Urinary bladder (tissue), 4 donors: ENCODE measurements around the gene PAX7. TPM values are rescaled to one million over a fixed set of nuclear protein-coding genes. Genes with fewer than 3 reads are reported as not detected.
"Not testable (repeated sequence)": the region's sequence is repeated elsewhere in the genome, so short reads cannot be mapped to it uniquely, and the experiment has no call there.

Experiments
- DNase-seq: peaks from one replicate; pipeline ENCODE4 v3.0.0-alpha.2; 2015; ENCODE audit errors: extremely low spot score
- H3K27ac ChIP-seq: one replicate; pipeline ENCODE4 v1.5.1; 2013; ENCODE audit warnings: low read depth, mild to moderate bottlenecking, moderate library complexity
- H3K36me3 ChIP-seq: one replicate; pipeline ENCODE4 v1.6.1; 2013; ENCODE audit warnings: mild to moderate bottlenecking, moderate library complexity; ENCODE audit not compliant: insufficient read depth
- H3K4me1 ChIP-seq: one replicate; pipeline ENCODE4 v1.6.1; 2013; ENCODE audit warnings: mild to moderate bottlenecking, moderate library complexity; ENCODE audit not compliant: insufficient read depth
- H3K4me3 ChIP-seq: one replicate; pipeline ENCODE4 v1.5.1; 2013; ENCODE audit warnings: low read depth, low read length
- WGBS: extraction: QIAGEN DNeasy Blood & Tissue Kit; methylation state at CpG from one replicate; pipeline ENCODE4 v1.1.7; 2013; 5-methylcytosine and 5-hydroxymethylcytosine counted together
- polyA plus RNA-seq: library from polyadenylated mRNA; stranded (reverse); fragments of 200-250 nt; gene quantifications from one replicate; pipeline ENCODE4 v1.2.3, GENCODE V29; 2013
- total RNA-seq: library from RNA; depleted of rRNA; stranded (reverse); fragments of >200 nt; gene quantifications from one replicate; pipeline ENCODE4 v1.2.3, GENCODE V29; 2014
- donor health status: healthy with polysubstance abuse.
- donor health status: healthy.

Gene PAX7
- total and polyA plus RNA-seq, 2 donors: 0.95 TPM; not detected in 1

DNA sequence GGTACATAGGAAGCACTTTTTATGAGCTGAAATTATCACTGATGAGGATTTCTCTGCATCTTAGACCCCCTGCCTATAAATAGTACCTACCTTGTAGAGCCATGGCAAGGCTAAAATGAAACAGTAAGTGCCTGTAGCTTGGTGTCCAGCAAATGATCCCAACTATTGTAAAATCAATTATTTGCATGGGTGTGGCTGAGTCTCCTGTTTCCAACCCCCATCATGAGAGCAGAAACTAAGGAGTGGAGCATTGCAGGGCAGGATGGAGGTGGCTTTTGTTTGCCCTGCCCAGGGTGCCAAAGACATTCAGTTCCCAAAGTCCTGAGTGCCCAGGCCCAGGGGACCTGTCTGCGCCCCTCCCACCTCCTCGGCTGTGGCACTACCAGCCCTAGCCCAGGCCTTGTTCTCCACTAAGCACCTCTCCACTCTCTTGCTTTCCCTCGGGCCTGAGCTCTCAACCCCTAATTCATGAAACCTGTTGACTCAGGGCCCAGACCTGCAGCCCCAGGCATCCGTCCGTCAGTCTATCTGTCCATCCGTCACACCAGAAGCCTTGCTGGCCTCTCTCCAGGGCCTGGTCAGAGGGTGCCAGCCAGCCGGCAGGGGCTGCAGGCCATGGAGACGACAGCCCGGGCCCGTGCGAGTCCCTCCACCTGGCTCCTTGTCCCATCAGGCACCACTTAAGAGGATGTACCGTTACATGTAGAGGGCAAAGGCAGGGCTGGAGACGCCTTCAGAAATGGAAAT, 39.6 kb downstream of the PAX7 start:
- H3K27ac ChIP-seq: no peak overlapping the region
- H3K4me1 ChIP-seq: no peaks in the 10 kb centered on the region
- 75% methylated on average over 13 of the region's 13 CpGs for WGBS
- DNase-seq: no peak
- H3K4me3 ChIP-seq: no peak overlapping the region
- H3K36me3 ChIP-seq: no peaks in the 10 kb centered on the region

DNA sequence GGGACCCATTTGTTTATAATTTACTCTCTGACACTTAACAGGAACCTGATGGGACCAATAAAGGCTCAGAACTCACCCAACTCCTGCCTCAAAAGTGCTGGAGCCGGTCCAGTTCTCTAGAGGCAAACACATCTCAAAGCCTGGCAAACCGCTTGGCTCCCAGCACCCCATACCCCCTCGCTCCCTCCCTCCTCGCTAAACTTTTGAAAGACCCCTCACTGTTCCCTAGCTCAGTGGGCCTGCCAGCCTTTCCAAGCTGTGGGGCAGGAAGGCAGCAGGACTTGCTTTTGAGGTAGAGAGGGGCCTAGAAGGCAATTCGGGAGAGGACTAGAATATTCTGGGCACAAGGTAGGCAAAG, 40.2 kb downstream of the PAX7 start:
- 73% methylated on average over 5 of the region's 5 CpGs for WGBS
- Histone ChIP-seq H3K36me3 (no peaks in the 10 kb centered on the region), H3K4me3 (no peak overlapping the region), H3K4me1 (no peaks in the 10 kb centered on the region), H3K27ac (no peak overlapping the region)
- DNase-seq: no peak

DNA sequence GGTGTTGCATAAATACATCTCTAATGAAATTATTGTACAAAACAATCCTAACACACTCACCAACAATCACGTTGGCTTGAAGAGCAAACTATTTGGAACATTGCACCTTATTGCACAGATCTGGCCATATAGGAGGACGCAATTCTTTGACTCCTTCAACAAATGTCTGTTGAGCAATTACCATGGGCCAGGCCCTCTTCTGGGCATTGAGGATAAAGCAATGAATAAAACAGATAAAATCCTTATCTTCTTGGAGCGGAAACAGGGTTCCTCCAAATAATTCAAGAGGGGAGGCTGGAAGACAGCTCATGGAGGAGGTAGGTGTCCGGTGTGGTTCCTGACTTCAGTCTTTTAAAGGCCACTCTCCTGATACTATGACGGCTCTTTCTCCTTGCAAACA, 43.3 kb downstream of the PAX7 start:
- H3K4me1 ChIP-seq: no peaks in the 10 kb centered on the region
- no peak overlapping the region for H3K4me3 ChIP-seq
- 43% methylated on average over 5 of the region's 5 CpGs for WGBS
- no peaks in the 10 kb centered on the region for H3K36me3 ChIP-seq
- DNase-seq: no peak
- H3K27ac ChIP-seq: no peak overlapping the region

DNA sequence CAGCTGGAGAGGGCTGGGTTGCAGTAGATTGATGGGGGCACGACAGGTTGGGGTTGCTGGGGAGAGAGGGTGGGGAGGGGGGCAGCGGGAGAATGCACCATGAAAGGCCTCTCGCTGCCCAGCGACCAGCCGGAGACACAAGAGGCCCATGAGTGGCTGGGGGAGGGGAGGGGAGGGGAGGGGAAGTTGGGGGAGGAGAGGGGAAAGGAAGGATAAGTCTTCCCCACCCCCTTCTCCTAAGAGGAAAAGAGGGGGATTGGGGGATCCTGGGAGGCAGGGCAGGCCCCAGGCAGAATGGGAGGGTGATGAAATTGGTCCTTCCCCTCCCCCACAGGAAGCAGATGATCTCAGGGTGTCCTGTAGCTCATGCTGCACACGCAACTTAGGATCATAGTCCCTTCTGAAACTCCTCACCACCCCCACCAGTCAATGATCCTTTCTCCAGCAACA, 45.7 kb downstream of the PAX7 start:
- no peaks in the 10 kb centered on the region for H3K4me1 ChIP-seq
- no peak overlapping the region for H3K4me3 ChIP-seq
- WGBS: 34% methylated on average over 6 of the region's 6 CpGs
- DNase-seq: no peak
- no peak overlapping the region for H3K27ac ChIP-seq
- no peaks in the 10 kb centered on the region for H3K36me3 ChIP-seq

DNA sequence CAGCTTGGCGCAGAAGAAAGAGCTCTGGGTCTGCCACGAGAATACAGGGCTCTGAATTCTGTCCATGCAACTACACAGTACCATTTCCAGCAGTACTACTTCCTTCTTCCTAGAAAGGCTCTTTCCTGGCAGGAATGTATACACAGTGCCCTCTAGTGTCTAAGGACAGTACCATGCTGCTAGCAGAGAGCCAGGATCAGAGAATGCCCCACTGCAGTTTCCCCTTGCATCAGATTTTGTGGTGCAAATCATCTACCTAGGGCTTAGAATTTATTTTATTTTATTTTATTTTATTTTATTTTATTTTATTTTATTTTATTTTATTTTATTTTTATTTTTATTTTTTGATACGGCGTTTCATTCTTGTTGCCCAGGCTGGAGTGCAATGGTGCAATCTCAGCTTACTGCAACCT, 50.8 kb downstream of the PAX7 start:
- WGBS: 75% methylated on average over 4 of the region's 4 CpGs
- no peak for DNase-seq
- no peaks in the 10 kb centered on the region for H3K4me1 ChIP-seq
- no peak overlapping the region for H3K4me3 ChIP-seq
- no peaks in the 10 kb centered on the region for H3K36me3 ChIP-seq
- H3K27ac ChIP-seq: no peak overlapping the region

DNA sequence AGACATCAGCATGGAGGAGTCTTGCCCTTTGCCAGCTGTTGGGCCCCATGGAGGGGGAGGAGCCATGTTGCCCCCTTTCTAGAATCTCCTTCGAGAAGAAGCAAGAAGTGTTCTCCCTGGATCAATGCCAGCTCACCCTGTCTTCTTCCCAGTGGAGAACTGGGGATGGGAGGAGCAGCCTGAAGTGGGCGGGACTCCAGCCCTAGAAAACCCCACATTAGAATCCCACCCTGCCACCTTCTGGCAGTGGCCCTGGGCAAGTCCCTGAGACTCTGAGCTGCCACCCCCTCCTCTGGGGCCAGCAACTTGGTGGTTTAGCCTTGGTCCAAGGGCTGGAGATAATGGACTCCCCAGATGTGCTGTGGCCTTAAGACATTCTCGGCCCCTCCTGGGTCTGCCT, 51.7 kb downstream of the PAX7 start:
- Histone ChIP-seq H3K27ac (no peak overlapping the region), H3K4me3 (no peak overlapping the region), H3K4me1 (no peaks in the 10 kb centered on the region), H3K36me3 (no peaks in the 10 kb centered on the region)
- 61% methylated on average over 3 of the region's 3 CpGs for WGBS
- no peak for DNase-seq

DNA sequence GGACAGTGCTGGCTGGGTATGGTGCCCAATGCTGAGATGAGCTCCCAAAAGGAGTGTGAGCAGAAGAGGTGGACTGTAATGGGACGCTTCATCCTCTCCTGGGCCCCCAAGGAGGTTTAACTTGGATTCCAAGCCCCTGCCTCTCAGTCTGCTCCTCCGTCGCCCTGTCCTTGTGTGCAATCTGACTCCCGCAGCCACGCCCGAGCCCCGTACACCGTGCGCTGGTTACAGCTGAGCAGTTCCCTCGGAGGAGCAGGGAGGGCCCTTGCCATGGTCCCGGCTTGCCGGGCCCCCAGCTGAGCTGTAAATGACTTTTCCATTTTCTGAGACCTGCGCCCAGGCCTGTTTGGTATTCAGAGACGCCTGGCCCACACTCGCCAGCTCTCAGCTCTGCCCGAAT, 53.7 kb downstream of the PAX7 start:
- no peak for DNase-seq
- H3K27ac ChIP-seq: no peak overlapping the region
- H3K4me1 ChIP-seq: no peaks in the 10 kb centered on the region
- H3K4me3 ChIP-seq: no peak overlapping the region
- 30% methylated on average over 16 of the region's 16 CpGs for WGBS
- H3K36me3 ChIP-seq: no peaks in the 10 kb centered on the region

DNA sequence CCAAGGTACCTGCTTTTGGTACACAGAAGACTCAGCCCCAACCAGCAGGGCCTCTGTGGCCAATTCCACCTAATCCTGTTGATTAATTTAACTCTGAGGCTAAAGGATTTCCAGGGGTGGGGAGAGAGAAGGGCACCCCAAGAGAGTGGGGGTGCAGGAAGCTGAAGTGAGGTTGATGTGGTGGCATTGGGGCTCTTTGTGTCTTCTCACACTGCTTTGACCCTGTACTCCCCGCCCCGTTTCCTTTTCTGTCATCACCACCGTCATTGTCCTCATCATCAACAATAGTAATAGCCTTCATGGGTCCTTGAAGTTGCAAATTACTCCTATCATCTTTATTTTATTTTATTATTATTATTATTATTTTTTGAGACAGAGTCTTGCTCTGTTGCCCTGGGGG, 55.9 kb downstream of the PAX7 start:
- 71% methylated on average over 3 of the region's 3 CpGs for WGBS
- H3K27ac ChIP-seq: no peak overlapping the region
- no peaks in the 10 kb centered on the region for H3K36me3 ChIP-seq
- DNase-seq: no peak
- H3K4me3 ChIP-seq: no peak overlapping the region
- H3K4me1 ChIP-seq: no peaks in the 10 kb centered on the region

DNA sequence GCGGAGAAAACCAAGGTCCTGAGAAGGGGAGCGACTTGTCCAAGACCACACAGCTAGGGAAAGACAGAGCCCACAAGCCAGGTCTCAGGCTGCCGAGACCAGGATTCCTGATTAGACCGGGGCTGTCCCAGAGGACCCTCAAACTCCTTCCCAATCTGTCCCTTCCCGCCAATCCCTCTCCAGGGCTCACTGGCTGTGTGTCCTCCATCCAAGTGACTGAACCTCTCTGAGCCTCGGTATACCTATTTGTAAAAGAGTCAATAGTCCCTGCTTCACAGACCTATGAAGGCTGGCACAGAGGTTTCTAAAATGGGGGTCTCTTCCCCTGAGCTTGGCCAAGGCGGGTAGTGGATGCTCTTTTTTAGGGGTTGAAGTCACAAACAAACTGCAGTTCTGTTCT, 56.6 kb downstream of the PAX7 start:
- H3K27ac ChIP-seq: no peak overlapping the region
- no peaks in the 10 kb centered on the region for H3K36me3 ChIP-seq
- WGBS: 79% methylated on average over 7 of the region's 7 CpGs
- no peaks in the 10 kb centered on the region for H3K4me1 ChIP-seq
- DNase-seq: no peak
- H3K4me3 ChIP-seq: no peak overlapping the region

DNA sequence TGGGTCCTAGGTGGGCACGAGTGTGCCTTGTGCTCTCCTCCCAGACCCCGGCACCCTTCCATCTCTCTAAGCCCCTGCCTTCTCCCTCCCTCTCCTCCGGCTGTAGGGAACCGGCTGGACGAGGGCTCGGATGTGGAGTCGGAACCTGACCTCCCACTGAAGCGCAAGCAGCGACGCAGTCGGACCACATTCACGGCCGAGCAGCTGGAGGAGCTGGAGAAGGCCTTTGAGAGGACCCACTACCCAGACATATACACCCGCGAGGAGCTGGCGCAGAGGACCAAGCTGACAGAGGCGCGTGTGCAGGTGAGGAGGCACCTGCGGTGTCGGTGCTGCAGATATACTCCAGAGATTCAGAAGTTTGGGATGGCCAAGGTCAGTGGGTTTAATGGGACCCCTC, 61.0 kb downstream of the PAX7 start:
- Histone ChIP-seq H3K27ac (no peak overlapping the region), H3K4me3 (no peak overlapping the region), H3K4me1 (no peaks in the 10 kb centered on the region), H3K36me3 (no peaks in the 10 kb centered on the region)
- WGBS: 84% methylated on average over 20 of the region's 20 CpGs
- DNase-seq: no peak

DNA sequence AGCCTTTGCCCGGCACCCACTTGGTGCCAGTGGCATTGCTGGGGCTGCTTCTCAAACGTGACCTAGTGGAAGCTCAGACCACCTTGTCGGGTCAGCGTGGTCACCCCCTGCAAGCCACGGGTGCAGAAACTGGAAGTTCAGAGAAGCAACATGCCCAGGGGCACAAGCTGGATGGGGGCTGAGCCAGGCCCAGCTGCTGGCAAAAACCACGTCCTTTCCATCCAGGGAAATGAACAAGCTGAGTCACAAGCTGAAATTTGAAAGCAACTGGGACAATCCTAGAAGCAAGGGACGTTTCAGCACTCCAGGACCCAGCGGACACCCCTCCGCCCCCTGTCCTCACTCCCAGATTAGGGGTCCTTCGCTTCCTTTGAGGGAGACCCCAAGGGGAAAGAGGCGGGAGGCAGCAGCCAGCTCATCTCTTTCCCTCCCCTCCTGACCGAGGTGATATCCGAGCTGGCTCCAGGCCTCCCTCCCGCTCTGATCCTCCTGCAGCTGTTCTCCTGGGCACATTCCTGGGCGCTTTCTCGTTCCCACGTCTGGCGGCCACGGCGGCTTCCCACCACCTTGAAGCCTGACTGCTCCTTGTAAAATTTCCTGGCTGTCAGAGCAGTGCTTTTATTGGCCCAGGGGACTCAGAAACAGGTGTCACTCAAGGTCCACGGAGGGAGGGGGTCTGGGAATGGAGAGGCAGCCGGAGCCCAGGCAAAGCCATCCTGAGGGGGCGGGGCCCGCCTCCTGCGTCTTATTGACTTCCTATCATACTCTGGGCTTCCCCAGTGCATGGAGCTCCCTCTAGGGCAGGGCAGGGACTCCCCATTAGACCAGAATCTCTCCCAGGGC, 62.8 kb downstream of the PAX7 start:
- no peak overlapping the region for H3K4me3 ChIP-seq
- no peak overlapping the region for H3K27ac ChIP-seq
- 21% methylated on average over 25 of the region's 25 CpGs for WGBS
- no peak for DNase-seq
- H3K4me1 ChIP-seq: no peaks in the 10 kb centered on the region
- no peaks in the 10 kb centered on the region for H3K36me3 ChIP-seq

DNA sequence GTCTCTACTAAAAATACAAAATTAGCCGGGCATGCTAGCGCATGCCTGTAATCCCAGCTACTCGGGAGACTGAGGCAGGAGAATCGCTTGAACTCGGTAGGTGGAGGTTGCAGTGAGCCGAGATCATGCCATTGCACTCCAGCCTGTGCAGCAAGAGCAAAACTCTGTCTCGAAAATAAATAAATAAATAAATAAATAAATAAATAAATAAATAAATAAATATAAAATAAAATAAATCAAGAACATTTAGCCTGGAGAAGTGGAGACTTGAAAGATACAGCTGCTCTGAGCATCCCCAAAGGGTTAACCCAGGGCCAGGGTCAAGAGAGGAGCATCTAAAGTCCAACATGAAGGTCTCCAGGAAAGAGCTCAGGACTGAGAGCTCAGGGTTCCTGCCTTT, 63.6 kb downstream of the PAX7 start:
- not testable (repeated sequence) for H3K36me3 ChIP-seq, H3K4me3 ChIP-seq, H3K27ac ChIP-seq, H3K4me1 ChIP-seq, DNase-seq
- 90% methylated on average over 7 of the region's 7 CpGs for WGBS

DNA sequence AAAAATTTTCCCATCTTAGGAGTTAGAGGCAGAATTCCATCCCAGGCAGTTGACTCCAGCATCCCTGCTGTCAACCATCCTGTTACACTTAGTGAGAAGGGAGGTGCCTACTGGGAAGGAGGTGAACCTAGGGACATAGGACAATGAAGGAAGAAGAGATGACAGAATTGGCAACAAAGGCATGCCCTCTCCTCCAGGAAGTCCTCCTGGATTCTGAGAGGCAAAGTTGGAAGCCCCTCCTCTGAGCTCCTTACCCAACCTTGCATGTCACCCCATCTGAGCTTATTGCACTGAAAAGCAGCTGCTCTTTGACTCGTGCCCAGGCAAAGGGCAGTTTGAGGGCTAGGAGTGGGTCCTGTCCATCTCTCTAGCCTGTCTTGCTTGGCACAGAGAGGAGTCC, 66.9 kb downstream of the PAX7 start:
- Histone ChIP-seq H3K27ac (no peak overlapping the region), H3K4me3 (no peak overlapping the region), H3K36me3 (no peaks in the 10 kb centered on the region), H3K4me1 (no peaks in the 10 kb centered on the region)
- no peak for DNase-seq
- 54% methylated on average over 1 of the region's 1 CpG for WGBS

DNA sequence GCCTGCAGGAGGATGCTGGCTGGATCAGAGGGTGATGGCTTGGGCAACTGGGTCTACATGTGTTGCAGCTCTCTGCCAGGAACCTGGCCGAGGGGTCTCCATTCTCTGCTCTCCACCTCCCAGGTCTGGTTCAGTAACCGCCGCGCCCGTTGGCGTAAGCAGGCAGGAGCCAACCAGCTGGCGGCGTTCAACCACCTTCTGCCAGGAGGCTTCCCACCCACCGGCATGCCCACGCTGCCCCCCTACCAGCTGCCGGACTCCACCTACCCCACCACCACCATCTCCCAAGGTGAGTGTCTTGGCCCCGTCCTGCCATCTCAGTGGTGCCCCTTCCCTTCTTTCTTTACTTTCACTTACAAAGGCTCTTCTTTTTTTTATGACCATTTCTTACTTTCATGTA, 69.9 kb downstream of the PAX7 start:
- 94% methylated on average over 12 of the region's 12 CpGs for WGBS
- H3K36me3 ChIP-seq: no peaks in the 10 kb centered on the region

More for the DNA sequence above, 69.9 kb downstream of the PAX7 start:
- H3K27ac ChIP-seq: no peak overlapping the region
- no peak for DNase-seq
- H3K4me3 ChIP-seq: no peak overlapping the region
- no peaks in the 10 kb centered on the region for H3K4me1 ChIP-seq
